Progenitor cell of endocrine pancreas (in vitro differentiated cells): ENCODE measurements around the gene TEX44. TPM values are rescaled to one million over a fixed set of nuclear protein-coding genes. Genes with fewer than 3 reads are reported as not detected.

Experiments
- DNase-seq: peaks from one replicate; pipeline ENCODE4 v3.0.0; 2021; ENCODE audit warnings: low spot score; ENCODE audit not compliant: unreplicated experiment
- H3K27ac Mint-ChIP-seq: 2 replicates; pipeline ENCODE4 v1.8.0; 2021; ENCODE audit warnings: mild to moderate bottlenecking, moderate library complexity, mixed read lengths
- H3K27me3 Mint-ChIP-seq: 2 replicates; pipeline ENCODE4 v1.8.0; 2021; ENCODE audit warnings: mixed read lengths
- H3K36me3 Mint-ChIP-seq: 2 replicates; pipeline ENCODE4 v1.8.0; 2022; ENCODE audit warnings: mixed read lengths; ENCODE audit not compliant: insufficient read depth
- H3K4me1 Mint-ChIP-seq: 2 replicates; pipeline ENCODE4 v1.8.0; 2021; ENCODE audit warnings: low read depth, mixed read lengths
- H3K4me3 Mint-ChIP-seq: 2 replicates; pipeline ENCODE4 v1.8.0; 2021; ENCODE audit warnings: low read depth, mild to moderate bottlenecking, moderate library complexity, mixed read lengths
- H3K9me3 Mint-ChIP-seq: 2 replicates; pipeline ENCODE4 v1.8.0; 2021; ENCODE audit warnings: low read depth, mixed read lengths
- long read RNA-seq: library from polyadenylated mRNA; unstranded; transcript quantifications from one replicate; pipeline ENCODE4 v2.0.0, GENCODE V29; 2020
- total RNA-seq: library from RNA; stranded (reverse); gene quantifications from 2 replicates; pipeline ENCODE4 v1.2.1, GENCODE V29; 2021
- TF ChIP-seq, protein P1 (sequence below): fragments of 200-600 bp; sonication (generic); IDR thresholded peaks from one replicate; pipeline ENCODE4 v1.5.0; 2021; ENCODE audit warnings: antibody characterized with exemption, mild to moderate bottlenecking; ENCODE audit not compliant: unreplicated experiment

The TEX44 gene
- total RNA-seq, result not detected in 2 replicates
- long read RNA-seq, result 0 reads

DNA sequence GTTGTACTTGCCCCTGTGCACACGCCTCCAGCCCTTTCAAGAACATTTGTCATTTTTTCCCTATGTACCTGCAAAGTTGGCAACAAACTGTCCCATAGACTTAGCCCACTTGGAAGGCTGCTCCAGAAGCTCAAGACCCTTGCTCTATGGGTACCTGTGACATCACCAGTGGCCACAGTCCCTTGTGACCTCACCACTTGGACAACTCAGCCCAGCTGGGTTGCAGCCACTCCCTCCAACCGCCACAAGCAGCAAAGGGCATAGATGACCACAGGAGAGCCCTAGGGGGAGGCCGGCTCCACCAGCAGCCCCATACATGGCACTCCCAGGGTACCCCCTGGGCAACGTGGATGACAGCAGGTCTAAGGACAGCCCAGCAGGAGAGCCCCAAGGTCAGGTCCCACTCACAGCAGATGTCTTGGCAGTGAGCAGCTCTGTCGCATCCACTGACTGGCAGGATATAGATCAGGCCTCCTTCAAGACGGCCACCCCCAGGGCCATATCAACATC is at the start of gene TEX44:
TEX44 (plus strand) TSS at position 229 of the 510 bp plus-strand sequence; CDS start at position 317, 88 bp downstream.
- Mint-ChIP-seq H3K27ac (no peak within 1 kb of the TSS), H3K4me1 (peaks cover 5% of the 10 kb centered on the region), H3K27me3 (no peaks in the 10 kb centered on the region), H3K4me3 (no peak within 1 kb of the TSS), H3K36me3 (no peaks in the 10 kb centered on the region), H3K9me3 (no peaks in the 10 kb centered on the region)
- TF ChIP-seq, protein P1, sequence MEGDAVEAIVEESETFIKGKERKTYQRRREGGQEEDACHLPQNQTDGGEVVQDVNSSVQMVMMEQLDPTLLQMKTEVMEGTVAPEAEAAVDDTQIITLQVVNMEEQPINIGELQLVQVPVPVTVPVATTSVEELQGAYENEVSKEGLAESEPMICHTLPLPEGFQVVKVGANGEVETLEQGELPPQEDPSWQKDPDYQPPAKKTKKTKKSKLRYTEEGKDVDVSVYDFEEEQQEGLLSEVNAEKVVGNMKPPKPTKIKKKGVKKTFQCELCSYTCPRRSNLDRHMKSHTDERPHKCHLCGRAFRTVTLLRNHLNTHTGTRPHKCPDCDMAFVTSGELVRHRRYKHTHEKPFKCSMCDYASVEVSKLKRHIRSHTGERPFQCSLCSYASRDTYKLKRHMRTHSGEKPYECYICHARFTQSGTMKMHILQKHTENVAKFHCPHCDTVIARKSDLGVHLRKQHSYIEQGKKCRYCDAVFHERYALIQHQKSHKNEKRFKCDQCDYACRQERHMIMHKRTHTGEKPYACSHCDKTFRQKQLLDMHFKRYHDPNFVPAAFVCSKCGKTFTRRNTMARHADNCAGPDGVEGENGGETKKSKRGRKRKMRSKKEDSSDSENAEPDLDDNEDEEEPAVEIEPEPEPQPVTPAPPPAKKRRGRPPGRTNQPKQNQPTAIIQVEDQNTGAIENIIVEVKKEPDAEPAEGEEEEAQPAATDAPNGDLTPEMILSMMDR, result no peak
- no peak for DNase-seq

GRCh38 chr2:231545105-231545902 is 47.4 kb upstream of the TEX44 start:
- peaks cover 2% of the 10 kb centered on the region for H3K27me3 Mint-ChIP-seq
- TF ChIP-seq, protein P1, result no peak
- H3K36me3 Mint-ChIP-seq, result peaks cover 2% of the 10 kb centered on the region
- H3K4me1 Mint-ChIP-seq, result peaks cover 10% of the 10 kb centered on the region
- no peak for DNase-seq
- peak overlapping the region; percentile 88 for H3K27ac Mint-ChIP-seq
- H3K9me3 Mint-ChIP-seq, result peaks cover 8% of the 10 kb centered on the region
- no peak overlapping the region for H3K4me3 Mint-ChIP-seq

DNA sequence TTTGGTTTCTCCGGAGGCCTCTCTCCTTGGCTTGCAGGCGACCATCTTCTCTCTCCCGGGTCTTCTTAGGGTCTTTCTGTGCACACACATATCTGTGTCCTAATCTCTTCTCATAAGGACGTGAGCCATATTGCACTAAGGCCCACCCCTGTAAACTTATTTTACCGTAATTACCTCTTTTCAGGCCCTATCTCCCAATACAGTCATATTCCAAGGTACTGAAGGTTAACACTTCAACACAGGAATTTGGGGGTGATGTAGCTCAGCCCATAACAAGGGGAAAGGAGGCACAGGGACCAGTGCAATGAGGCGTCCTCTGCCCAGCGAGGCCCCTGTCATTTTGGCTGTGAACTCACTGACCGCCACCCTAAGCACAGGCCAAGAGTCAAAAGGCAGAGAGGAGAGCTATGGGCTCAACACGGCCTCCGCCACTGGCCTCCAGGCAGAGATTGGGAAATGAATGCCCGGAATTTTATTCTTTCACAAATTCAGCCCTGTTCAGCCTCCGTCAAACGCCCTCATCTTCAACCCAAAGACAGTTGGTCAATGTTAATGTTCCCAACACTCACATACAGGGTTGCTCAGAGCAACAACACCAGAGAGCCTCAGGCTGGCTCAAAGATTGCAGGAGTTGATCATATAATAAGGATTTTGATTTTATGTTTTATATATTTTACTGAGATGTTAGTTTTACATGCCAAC is 46.5 kb upstream of the TEX44 start:
- Mint-ChIP-seq H3K36me3 (peaks cover 2% of the 10 kb centered on the region), H3K4me1 (peaks cover 10% of the 10 kb centered on the region), H3K27ac (no peak overlapping the region), H3K9me3 (peaks cover 8% of the 10 kb centered on the region), H3K4me3 (no peak overlapping the region), H3K27me3 (peaks cover 2% of the 10 kb centered on the region)
- DNase-seq, result no peak
- TF ChIP-seq, protein P1, result no peak

DNA sequence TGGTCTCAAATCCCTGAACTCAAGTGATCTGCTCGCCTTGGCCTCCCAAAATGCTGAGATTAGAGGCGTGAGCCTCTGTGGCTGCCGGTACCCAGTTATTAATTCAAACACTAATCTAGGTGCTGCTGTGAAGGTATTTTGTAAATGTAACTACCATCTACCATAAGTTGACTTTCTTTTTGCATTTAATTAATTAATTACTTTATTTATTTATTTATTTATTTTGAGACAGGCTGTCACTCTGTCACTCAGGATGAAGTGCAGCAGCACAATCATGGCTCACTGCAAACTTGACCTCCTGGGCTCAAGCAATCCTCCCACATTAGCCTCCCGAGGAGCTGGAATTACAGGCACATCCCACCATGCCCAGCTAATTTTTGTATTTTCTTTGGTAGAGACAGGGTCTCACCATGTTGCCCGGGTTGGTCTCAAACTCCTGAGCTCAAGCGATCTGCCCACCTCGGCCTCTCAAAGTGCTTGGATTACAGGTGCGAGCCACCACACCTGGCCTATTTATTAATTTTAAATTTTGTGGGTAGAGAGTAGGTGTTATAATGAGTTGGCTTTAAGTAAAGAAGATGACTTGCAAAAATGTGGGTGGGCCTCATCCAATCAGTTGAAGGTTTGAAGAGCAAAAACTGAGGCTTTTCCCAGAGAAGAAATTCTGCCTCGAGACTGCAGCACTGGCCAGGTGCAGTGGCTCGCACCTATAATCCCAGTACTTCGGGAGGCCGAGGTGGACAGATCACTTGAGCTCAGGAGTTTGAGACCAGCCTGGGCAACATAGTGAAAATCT is 45.2 kb upstream of the TEX44 start:
- no peak overlapping the region for H3K27ac Mint-ChIP-seq
- TF ChIP-seq, protein P1, result no peak
- peaks cover 5% of the 10 kb centered on the region for H3K9me3 Mint-ChIP-seq

GRCh38 chr2:231548752-231549151 is 43.9 kb upstream of the TEX44 start:
- peaks cover 4% of the 10 kb centered on the region for H3K36me3 Mint-ChIP-seq
- H3K4me3 Mint-ChIP-seq, result no peak overlapping the region
- TF ChIP-seq, protein P1, result no peak
- H3K27ac Mint-ChIP-seq, result peak overlapping the region; percentile 30
- DNase-seq, result no peak
- H3K9me3 Mint-ChIP-seq, result peaks cover 11% of the 10 kb centered on the region
- H3K27me3 Mint-ChIP-seq, result peaks cover 2% of the 10 kb centered on the region
- peaks cover 10% of the 10 kb centered on the region for H3K4me1 Mint-ChIP-seq

More for the DNA sequence above, 45.2 kb upstream of the TEX44 start:
- Mint-ChIP-seq H3K4me1 (peaks cover 10% of the 10 kb centered on the region), H3K36me3 (peaks cover 2% of the 10 kb centered on the region), H3K4me3 (no peak overlapping the region), H3K27me3 (peaks cover 2% of the 10 kb centered on the region)
- no peak for DNase-seq
